PC-9 (cell line): ENCODE measurements around the gene CD4. TPM values are rescaled to one million over a fixed set of nuclear protein-coding genes. Genes with fewer than 3 reads are reported as not detected.
A peak's percentile ranks its signal among the peaks of the same experiment; 100 is the strongest.

Source experiments
- BruUV-seq: library from RNA; stranded (reverse); fragments of 400-500 nt; replicated peaks from 2 replicates; lab custom pipeline; 2021; lab: Mats Ljungman, UMichigan
- CTCF ChIA-PET: fragments of 300-600 bp; sonication (Branson Sonifier 250); formaldehyde crosslinking; loops from one replicate; lab custom pipeline; 2022; ENCODE audit warnings: antibody characterized with exemption; lab: Charles Lee
- POLR2A ChIA-PET: fragments of 300-600 bp; sonication (Branson Sonifier 250); formaldehyde crosslinking; loops from one replicate; lab custom pipeline; 2022; ENCODE audit warnings: antibody characterized with exemption; ENCODE audit not compliant: unreplicated experiment; lab: Charles Lee
- DNase-seq, 2 experiments: peaks; one replicate each; pipeline versions ENCODE4 v3.0.0 to v3.0.0-alpha.2; 2015 to 2022; ENCODE audit warnings: mixed read lengths in 1 of 2
- H2AFZ ChIP-seq: fragments of 200-600 bp; sonication (generic); 2 replicates; pipeline ENCODE4 v1.8.1; 2017; ENCODE audit warnings: antibody characterized with exemption
- H3F3A ChIP-seq: fragments of 200-600 bp; sonication (generic); 2 replicates; pipeline ENCODE4 v1.8.1; 2017; ENCODE audit warnings: antibody characterized with exemption, mild to moderate bottlenecking, low read depth; ENCODE audit not compliant: insufficient read depth
- H3K27ac ChIP-seq: fragments of 200-600 bp; sonication (generic); 2 replicates; pipeline ENCODE4 v1.6.1; 2016; ENCODE audit warnings: mixed run types
- H3K27me3 ChIP-seq: fragments of 200-600 bp; sonication (generic); 2 replicates; pipeline ENCODE4 v1.6.1; 2016; ENCODE audit warnings: low read depth, mixed run types; ENCODE audit not compliant: insufficient read depth
- H3K36me3 ChIP-seq: fragments of 200-600 bp; sonication (generic); 2 replicates; pipeline ENCODE4 v1.6.1; 2016; ENCODE audit warnings: low read depth, mixed run types
- H3K4me1 ChIP-seq: fragments of 200-600 bp; sonication (generic); replicated peaks from 2 replicates; pipeline ENCODE4 v1.6.1; 2016; ENCODE audit warnings: mixed run types; ENCODE audit not compliant: insufficient read depth
- H3K4me2 ChIP-seq: fragments of 200-600 bp; sonication (generic); 2 replicates; pipeline ENCODE4 v1.6.1; 2017; ENCODE audit warnings: mixed run types
- H3K4me3 ChIP-seq: fragments of 200-600 bp; sonication (generic); 2 replicates; pipeline ENCODE4 v1.6.1; 2016; ENCODE audit warnings: mixed run types
- H3K79me2 ChIP-seq: fragments of 200-600 bp; sonication (generic); 2 replicates; pipeline ENCODE4 v1.6.1; 2017; ENCODE audit warnings: low read depth, mixed run types
- H3K9me2 ChIP-seq: fragments of 200-600 bp; sonication (generic); 2 replicates; pipeline ENCODE4 v1.8.1; 2017; ENCODE audit warnings: mild to moderate bottlenecking; ENCODE audit not compliant: insufficient read depth
- H3K9me3 ChIP-seq: fragments of 200-600 bp; sonication (generic); 2 replicates; pipeline ENCODE4 v1.8.1; 2016; ENCODE audit warnings: low read depth; ENCODE audit not compliant: insufficient read depth
- H4K20me1 ChIP-seq: fragments of 200-600 bp; sonication (generic); 2 replicates; pipeline ENCODE4 v1.8.1; 2017; ENCODE audit not compliant: insufficient read depth
- CTCF ChIP-seq: fragments of 200-600 bp; sonication (generic); conservative IDR thresholded peaks from 2 replicates; pipeline ENCODE4 v1.6.1; 2017; ENCODE audit warnings: mixed run types, antibody characterized with exemption, mild to moderate bottlenecking, moderate library complexity
- EZH2 ChIP-seq: fragments of 200-600 bp; sonication (generic); IDR thresholded peaks from 2 replicates; pipeline ENCODE4 v1.8.0; 2017; ENCODE audit warnings: antibody characterized with exemption, low read depth
- intact Hi-C: fragments of 100-400 bp; cut with micrococcal nuclease; formaldehyde crosslinking; loops from one replicate; pipeline ENCODE4 v1.10.0; 2022; ENCODE audit not compliant: unreplicated experiment
- total RNA-seq: library from RNA; stranded (reverse); gene quantifications from 2 replicates; pipeline ENCODE4 v1.2.3, GENCODE V29; 2021

CD4 gene
- total RNA-seq, 1 experiment from 2014 or later: 1.0 TPM

DNA sequence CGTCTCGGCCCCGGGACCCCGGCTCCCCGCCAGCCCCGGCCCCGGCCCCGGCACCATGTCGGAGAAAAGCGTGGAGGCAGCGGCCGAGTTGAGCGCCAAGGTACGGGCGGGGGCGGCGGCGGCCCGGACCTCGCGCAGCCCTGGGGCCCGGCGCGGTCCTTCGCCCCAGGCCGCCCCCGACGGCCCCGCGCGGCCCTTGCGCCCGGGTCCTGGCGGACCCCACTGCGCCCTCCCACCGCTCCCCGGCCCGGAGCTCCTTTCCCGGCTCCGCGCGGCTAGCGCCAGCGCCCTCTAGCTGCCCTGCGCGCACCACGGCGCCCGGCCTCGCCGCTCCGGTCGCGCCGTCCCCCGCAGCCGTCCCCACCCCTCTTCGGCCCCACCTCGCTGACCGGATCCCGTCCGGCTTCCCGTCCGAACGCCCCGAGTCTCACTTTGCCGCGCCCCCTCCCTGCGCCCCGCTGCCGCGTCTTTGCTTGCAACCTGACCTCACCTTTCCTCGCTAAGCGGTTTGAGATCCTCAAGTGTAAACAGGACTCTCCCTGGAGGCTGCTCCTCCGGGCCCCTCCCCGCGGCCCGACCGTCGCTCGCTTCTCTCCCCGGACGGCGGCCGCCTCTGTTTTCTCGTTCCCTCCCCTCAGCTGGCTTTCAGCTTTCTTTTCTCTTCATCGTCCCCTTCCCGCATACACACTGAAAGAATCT, 22.5 kb upstream of the CD4 start:
- Histone ChIP-seq H3K4me2 (peak overlapping the region; percentile 82), H3K9me2 (no peaks in the 10 kb centered on the region), H3K9me3 (no peaks in the 10 kb centered on the region), H2AFZ (peak overlapping the region; percentile 80), H3K36me3 (no peaks in the 10 kb centered on the region), H3K27ac (peak overlapping the region; percentile 54), H3K4me1 (peaks cover 36% of the 10 kb centered on the region), H3K79me2 (peaks cover 25% of the 10 kb centered on the region), H3K27me3 (no peaks in the 10 kb centered on the region), H3F3A (peaks cover 49% of the 10 kb centered on the region), H4K20me1 (peaks cover 19% of the 10 kb centered on the region), H3K4me3 (peak overlapping the region; percentile 70)
- CTCF ChIA-PET: interaction anchor here (0.5 to 4.8 kb wide), 11 partner anchors 9 to 153 kb away, joined by 3 to 83 read pairs (median 4); partner anchors contain the start of genes CDCA3, MLF2 and USP5
- DNase-seq: peak; percentile 81 to 95
- TF ChIP-seq CTCF (peak; percentile 66), EZH2 (no peak)
- POLR2A ChIA-PET: interaction anchor here (0.5 to 2.6 kb wide), 15 partner anchors 9 to 818 kb away, joined by 3 to 59 read pairs (median 6); partner anchors contain the start of genes CDCA3, COPS7A, MLF2 and USP5
- intact Hi-C loops: loop anchor here (1.0 kb wide), 1 partner anchor 86 kb away; the partner anchor contains the start of gene USP5
- BruUV-seq: no TSS peak

DNA sequence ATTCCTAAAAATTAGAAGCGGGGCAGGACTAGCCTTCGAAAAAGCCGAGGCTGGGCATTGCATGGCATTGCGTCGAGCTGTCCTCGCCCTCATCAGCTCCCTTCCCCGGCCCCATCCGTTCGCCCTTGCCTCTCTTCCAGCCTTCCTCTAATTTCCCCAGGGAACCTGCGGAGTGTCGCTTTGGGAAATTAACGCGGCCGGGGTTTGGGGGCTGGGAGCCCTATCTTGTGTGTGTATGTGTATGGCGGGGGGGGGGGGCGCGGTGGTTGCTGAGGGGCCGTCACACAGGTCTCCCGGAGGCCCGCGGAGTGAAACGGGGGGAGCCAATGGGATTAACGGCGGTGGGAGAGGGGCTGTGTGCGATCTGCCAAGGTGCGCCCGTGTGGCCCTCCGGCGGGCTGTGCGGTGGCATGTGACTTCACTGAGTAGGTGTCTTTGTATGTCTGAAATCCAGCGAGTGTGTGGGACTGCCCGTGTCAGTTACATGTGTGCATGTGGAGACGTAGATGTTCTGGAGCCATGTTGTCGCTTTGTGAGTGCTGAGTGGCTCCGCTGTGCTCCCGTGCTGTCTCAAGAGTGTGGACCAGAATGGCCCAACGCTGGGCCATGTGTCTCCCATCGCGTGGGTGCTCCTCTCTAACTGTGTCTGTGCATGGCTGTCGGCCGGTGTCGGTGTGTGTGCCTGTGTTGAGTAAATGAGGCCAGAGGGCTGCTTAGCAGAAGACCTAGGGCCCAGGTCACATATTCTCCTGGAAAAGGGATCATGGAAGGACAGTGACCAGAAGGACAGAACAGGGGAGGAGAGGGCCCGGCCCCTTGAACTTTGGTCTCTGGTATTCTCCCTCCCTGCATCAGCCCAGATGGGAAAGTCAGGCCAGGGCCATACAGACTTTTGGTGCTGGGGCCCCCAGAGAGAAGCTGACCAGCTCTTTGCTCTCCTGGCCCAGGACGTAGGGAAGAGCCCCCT, 21.7 kb upstream of the CD4 start:
- H3F3A ChIP-seq: peaks cover 51% of the 10 kb centered on the region
- H3K36me3 ChIP-seq: no peaks in the 10 kb centered on the region
- peaks cover 25% of the 10 kb centered on the region for H3K79me2 ChIP-seq
- TF ChIP-seq EZH2: no peak
- TF ChIP-seq CTCF: no peak
- H3K9me2 ChIP-seq: no peaks in the 10 kb centered on the region
- H3K27me3 ChIP-seq: no peaks in the 10 kb centered on the region
- intact Hi-C loops: no loop called here
- ChIA-PET CTCF (interaction anchor here (0.6 to 4.8 kb wide), 8 partner anchors 9 to 113 kb away, joined by 3 to 83 read pairs (median 4); partner anchors contain the start of genes CDCA3, MLF2 and USP5), POLR2A (interaction anchor here (0.5 to 2.6 kb wide), 8 partner anchors 14 to 192 kb away, joined by 3 to 59 read pairs (median 12); partner anchors contain the start of genes CDCA3, COPS7A, MLF2 and USP5)
- H3K4me2 ChIP-seq: peak overlapping the region; percentile 82
- H3K9me3 ChIP-seq: no peaks in the 10 kb centered on the region
- H3K4me3 ChIP-seq: peak overlapping the region; percentile 70
- H3K4me1 ChIP-seq: peaks cover 36% of the 10 kb centered on the region
- DNase-seq: no peak
- BruUV-seq: TSS peak; percentile 32
- peaks cover 19% of the 10 kb centered on the region for H4K20me1 ChIP-seq
- peak overlapping the region; percentile 54 for H3K27ac ChIP-seq
- H2AFZ ChIP-seq: peak overlapping the region; percentile 80

- intact Hi-C loops: no loop called here
Observed at GRCh38 chr12:6768437-6768914, 20.9 kb upstream of the CD4 start.

More at GRCh38 chr12:6768437-6768914, 20.9 kb upstream of the CD4 start:
- ChIA-PET POLR2A (interaction anchor here (0.5 to 0.7 kb wide), 2 partner anchors 191 to 361 kb away, joined by 3 to 10 read pairs; no protein-coding TSS in a partner anchor), CTCF (interaction anchor here (4.8 kb wide), 1 partner anchor 15 kb away, joined by 83 read pairs; the partner anchor contains the start of gene MLF2)
- H3K9me2 ChIP-seq: no peaks in the 10 kb centered on the region
- no peaks in the 10 kb centered on the region for H3K36me3 ChIP-seq
- H3K9me3 ChIP-seq: no peaks in the 10 kb centered on the region
- no TSS peak for BruUV-seq
- peaks cover 25% of the 10 kb centered on the region for H3K79me2 ChIP-seq
- TF ChIP-seq CTCF: no peak
- no peak for TF ChIP-seq EZH2
- peak overlapping the region; percentile 82 for H3K4me2 ChIP-seq
- H3K4me3 ChIP-seq: peak overlapping the region; percentile 70; the same call in 1 of the 2 replicates
- no peaks in the 10 kb centered on the region for H3K27me3 ChIP-seq
- peaks cover 34% of the 10 kb centered on the region for H3K4me1 ChIP-seq
- peaks cover 46% of the 10 kb centered on the region for H3F3A ChIP-seq
- no peak overlapping the region for H3K27ac ChIP-seq
- H4K20me1 ChIP-seq: peaks cover 19% of the 10 kb centered on the region
- no peak overlapping the region for H2AFZ ChIP-seq
- no peak for DNase-seq
